CD14-positive monocyte (primary cell): Measurements from ENCODE around the gene EXD3. TPM values are rescaled to one million over a fixed set of nuclear protein-coding genes. Genes with fewer than 3 reads are reported as not detected.

Source experiments
- DNase-seq, 3 donors: peaks; one replicate each; pipeline ENCODE4 v3.0.0-alpha.2; 2011 to 2022
- H2AFZ ChIP-seq: 2 replicates; pipeline ENCODE4 v1.6.0; 2012; ENCODE audit warnings: mild to moderate bottlenecking, low read depth, low read length, inconsistent platforms; ENCODE audit not compliant: insufficient read depth, poor library complexity, severe bottlenecking
- H3K27ac ChIP-seq, 2 donors: 1 replicate in 1 of 2; 2 replicates in 1 of 2; pipeline ENCODE4 v1.5.1; 2012 to 2013; ENCODE audit warnings: low read length in 2 of 2, control low read depth in 1 of 2, inconsistent platforms in 1 of 2, low read depth in 1 of 2, mild to moderate bottlenecking in 1 of 2
- H3K27me3 ChIP-seq, 2 donors: one replicate each; pipeline versions ENCODE4 v1.6.0 to v1.6.1; 2011 to 2013; ENCODE audit warnings: low read length in 2 of 2; ENCODE audit not compliant: control insufficient read depth in 2 of 2, insufficient read depth in 2 of 2
- H3K36me3 ChIP-seq, 2 donors: replicated peaks in 1 of 2; 1 replicate in 1 of 2; 2 replicates in 1 of 2; pipeline versions ENCODE4 v1.5.1 to v1.6.1; 2012 to 2013; ENCODE audit warnings: low read length in 2 of 2, control low read depth in 1 of 2, inconsistent platforms in 1 of 2, mild to moderate bottlenecking in 1 of 2; ENCODE audit not compliant: insufficient read depth in 2 of 2, control insufficient read depth in 1 of 2
- H3K4me1 ChIP-seq, 2 donors: 1 replicate in 1 of 2; 2 replicates in 1 of 2; pipeline versions ENCODE4 v1.5.1 to v1.6.1; 2012 to 2013; ENCODE audit warnings: low read length in 2 of 2, control low read depth in 1 of 2, inconsistent platforms in 1 of 2, mild to moderate bottlenecking in 1 of 2, moderate library complexity in 1 of 2; ENCODE audit not compliant: insufficient read depth in 2 of 2, control insufficient read depth in 1 of 2
- H3K4me2 ChIP-seq: replicated peaks from 2 replicates; pipeline ENCODE3; 2012; ENCODE audit warnings: low read length, moderate library complexity, mild to moderate bottlenecking; ENCODE audit not compliant: poor library complexity, severe bottlenecking; ENCODE audit errors: extremely low read depth
- H3K4me3 ChIP-seq, 3 experiments: fragments of 200-600 bp in 1 of 3; sonication (generic) in 1 of 3; replicated peaks in 1 of 3; 1 replicate in 2 of 3; 2 replicates in 1 of 3; pipeline ENCODE4 v1.5.1; 2011 to 2013; ENCODE audit warnings: low read length in 3 of 3, mild to moderate bottlenecking in 3 of 3, control low read depth in 2 of 3, low read depth in 2 of 3, inconsistent platforms in 1 of 3, moderate library complexity in 1 of 3
- H3K79me2 ChIP-seq: 2 replicates; pipeline ENCODE4 v1.6.0; 2012; ENCODE audit warnings: mild to moderate bottlenecking, control low read depth, inconsistent platforms, low read length, moderate library complexity; ENCODE audit not compliant: insufficient read depth
- H3K9ac ChIP-seq: 2 replicates; pipeline ENCODE4 v1.6.0; 2017; ENCODE audit warnings: low read length, mild to moderate bottlenecking; ENCODE audit not compliant: insufficient read depth, poor library complexity, severe bottlenecking
- H3K9me3 ChIP-seq, 2 donors: replicated peaks in 1 of 2; 1 replicate in 1 of 2; 2 replicates in 1 of 2; pipeline versions ENCODE4 v1.5.1 to v1.6.1; 2012 to 2013; ENCODE audit warnings: low read length in 2 of 2, control low read depth in 1 of 2; ENCODE audit not compliant: control insufficient read depth in 1 of 2, insufficient read depth in 1 of 2
- H4K20me1 ChIP-seq: 2 replicates; pipeline ENCODE4 v1.6.0; 2012; ENCODE audit warnings: mild to moderate bottlenecking, low read length, control low read depth, moderate library complexity; ENCODE audit not compliant: insufficient read depth
- H3K27ac Mint-ChIP-seq, 7 donors: one replicate each; pipeline ENCODE4 v1.8.0; 2020; ENCODE audit warnings: mild to moderate bottlenecking in 7 of 7, mixed read lengths in 7 of 7, moderate library complexity in 6 of 7, inconsistent platforms in 2 of 7
- H3K27me3 Mint-ChIP-seq, 3 donors: one replicate each; pipeline ENCODE4 v1.8.0; 2021 to 2022; ENCODE audit warnings: low read depth in 3 of 3, mild to moderate bottlenecking in 3 of 3, mixed read lengths in 3 of 3, moderate library complexity in 3 of 3, inconsistent platforms in 1 of 3
- H3K36me3 Mint-ChIP-seq, 2 donors: one replicate each; pipeline ENCODE4 v1.8.0; 2020; ENCODE audit warnings: mixed read lengths in 2 of 2, inconsistent platforms in 1 of 2, mild to moderate bottlenecking in 1 of 2
- H3K4me1 Mint-ChIP-seq: one replicate; pipeline ENCODE4 v1.8.0; 2020; ENCODE audit warnings: mild to moderate bottlenecking, mixed read lengths
- H3K4me3 Mint-ChIP-seq, 2 donors: one replicate each; pipeline ENCODE4 v1.8.0; 2020; ENCODE audit warnings: mild to moderate bottlenecking in 2 of 2, mixed read lengths in 2 of 2, moderate library complexity in 1 of 2
- H3K9me3 Mint-ChIP-seq, 7 donors: one replicate each; pipeline ENCODE4 v1.8.0; 2020 to 2022; ENCODE audit warnings: mixed read lengths in 7 of 7, mild to moderate bottlenecking in 6 of 7, moderate library complexity in 6 of 7, inconsistent platforms in 2 of 7
- WGBS: methylation state at CpG from one replicate; pipeline ENCODE4 v1.1.5; 2013; ENCODE audit warnings: missing lambda C conversion rate; ENCODE audit not compliant: insufficient coverage; 5-methylcytosine and 5-hydroxymethylcytosine counted together
- intact Hi-C, 2 donors: fragments of 100-400 bp; cut with micrococcal nuclease; formaldehyde crosslinking; loops; one replicate each; pipeline versions ENCODE4 v1.15.0 to v1.15.1; 2023
- polyA plus RNA-seq, 3 donors: library from polyadenylated mRNA; depleted of rRNA in 1 of 3; unstranded in 2 of 3; stranded (reverse) in 1 of 3; fragments of 300-500 nt in 2 of 3; fragments of >200 nt in 1 of 3; fragmentation: Illumina TruSeq in 2 of 3; gene quantifications; 1 replicate in 2 of 3; 2 replicates in 1 of 3; pipeline ENCODE4 v1.2.3, GENCODE V29; 2012 to 2021
- TF ChIP-seq, protein P1 (sequence below): fragments of 200-600 bp; IDR thresholded peaks from one replicate; pipeline ENCODE4 v1.8.0; 2022; ENCODE audit warnings: antibody characterized with exemption, mild to moderate bottlenecking

Gene EXD3
- polyA plus RNA-seq, 3 donors, result 2.0 to 10.8 (median 3.0) TPM

DNA sequence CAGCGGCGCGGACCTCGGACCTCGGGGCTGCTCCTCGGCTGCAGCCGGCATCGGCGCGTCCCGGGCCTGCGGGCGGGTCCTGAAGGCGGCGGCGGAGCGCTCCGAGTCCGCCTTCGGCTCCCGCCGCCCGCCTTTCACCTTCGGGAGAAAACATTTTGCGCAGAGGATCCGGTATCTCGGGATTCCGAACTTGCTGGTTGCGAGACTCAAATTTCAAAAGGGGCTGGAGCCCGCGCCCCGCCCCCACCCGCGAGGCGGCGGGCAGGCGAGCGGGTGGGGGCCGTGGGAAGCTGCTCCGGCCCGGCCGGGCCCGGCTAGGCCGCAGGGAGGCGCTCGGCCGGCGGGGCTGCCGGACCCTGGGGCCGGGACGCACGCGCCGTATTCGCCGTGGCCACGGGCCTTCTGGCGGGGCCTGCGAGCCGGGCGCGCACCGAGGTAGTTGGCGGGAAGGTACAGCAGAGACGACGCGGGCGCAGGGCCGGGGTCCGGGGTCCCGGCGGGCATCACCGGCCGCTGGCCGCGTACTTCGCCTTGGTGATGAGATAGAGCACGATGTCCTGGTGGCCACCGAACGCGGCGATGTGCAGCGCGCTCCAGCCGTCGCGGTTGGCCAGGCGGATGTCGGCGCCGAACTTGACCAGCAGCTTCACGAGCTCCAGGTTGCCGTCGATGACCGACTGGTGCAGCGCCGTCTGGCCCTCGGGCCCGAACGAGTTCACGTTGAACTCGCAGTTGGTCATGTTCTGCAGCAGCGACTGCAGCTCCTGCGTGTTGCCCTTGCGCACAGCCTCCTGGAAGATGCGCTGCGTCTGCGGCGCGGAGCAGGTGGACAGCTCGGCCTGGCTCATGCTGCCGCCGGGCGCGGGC is 121.6 kb downstream of the EXD3 start:
- H3K4me1 ChIP-seq, result peaks cover 23 to 37% of the 10 kb centered on the region in 2 donors
- peaks cover 67 to 89% (median 73%) of the 10 kb centered on the region in 3 donors for H3K27me3 Mint-ChIP-seq
- peak overlapping the region in 1 of 7 donors; percentile 60 for H3K27ac Mint-ChIP-seq
- TF ChIP-seq, protein P1, sequence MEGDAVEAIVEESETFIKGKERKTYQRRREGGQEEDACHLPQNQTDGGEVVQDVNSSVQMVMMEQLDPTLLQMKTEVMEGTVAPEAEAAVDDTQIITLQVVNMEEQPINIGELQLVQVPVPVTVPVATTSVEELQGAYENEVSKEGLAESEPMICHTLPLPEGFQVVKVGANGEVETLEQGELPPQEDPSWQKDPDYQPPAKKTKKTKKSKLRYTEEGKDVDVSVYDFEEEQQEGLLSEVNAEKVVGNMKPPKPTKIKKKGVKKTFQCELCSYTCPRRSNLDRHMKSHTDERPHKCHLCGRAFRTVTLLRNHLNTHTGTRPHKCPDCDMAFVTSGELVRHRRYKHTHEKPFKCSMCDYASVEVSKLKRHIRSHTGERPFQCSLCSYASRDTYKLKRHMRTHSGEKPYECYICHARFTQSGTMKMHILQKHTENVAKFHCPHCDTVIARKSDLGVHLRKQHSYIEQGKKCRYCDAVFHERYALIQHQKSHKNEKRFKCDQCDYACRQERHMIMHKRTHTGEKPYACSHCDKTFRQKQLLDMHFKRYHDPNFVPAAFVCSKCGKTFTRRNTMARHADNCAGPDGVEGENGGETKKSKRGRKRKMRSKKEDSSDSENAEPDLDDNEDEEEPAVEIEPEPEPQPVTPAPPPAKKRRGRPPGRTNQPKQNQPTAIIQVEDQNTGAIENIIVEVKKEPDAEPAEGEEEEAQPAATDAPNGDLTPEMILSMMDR, result peak; percentile 22
- peak overlapping the region; percentile 70 for H2AFZ ChIP-seq
- peak overlapping the region; percentile 7 to 69 (median 23) for H3K4me3 ChIP-seq
- H3K9ac ChIP-seq, result peak overlapping the region; percentile 32
- intact Hi-C loops, result no loop called here
- H3K4me2 ChIP-seq, result peak overlapping the region; percentile 74
- peaks cover 0 to 16% (median 9%) of the 10 kb centered on the region in 7 donors for H3K9me3 Mint-ChIP-seq
- peaks cover 0 to 9% of the 10 kb centered on the region in 2 donors for H3K9me3 ChIP-seq
- H4K20me1 ChIP-seq, result no peaks in the 10 kb centered on the region
- H3K4me1 Mint-ChIP-seq, result peaks cover 21% of the 10 kb centered on the region
- no peaks in the 10 kb centered on the region for H3K36me3 ChIP-seq
- peaks cover 39 to 85% of the 10 kb centered on the region in 2 donors for H3K27me3 ChIP-seq
- no peaks in the 10 kb centered on the region for H3K79me2 ChIP-seq
- WGBS, result under 1% methylated on average over 115 of the region's 115 CpGs
- DNase-seq, result peak in 1 of 3 donors; percentile 29
- no peak overlapping the region for H3K27ac ChIP-seq
- H3K4me3 Mint-ChIP-seq, result peak overlapping the region; percentile 74 to 91
- peaks cover 3 to 9% of the 10 kb centered on the region in 2 donors for H3K36me3 Mint-ChIP-seq

DNA sequence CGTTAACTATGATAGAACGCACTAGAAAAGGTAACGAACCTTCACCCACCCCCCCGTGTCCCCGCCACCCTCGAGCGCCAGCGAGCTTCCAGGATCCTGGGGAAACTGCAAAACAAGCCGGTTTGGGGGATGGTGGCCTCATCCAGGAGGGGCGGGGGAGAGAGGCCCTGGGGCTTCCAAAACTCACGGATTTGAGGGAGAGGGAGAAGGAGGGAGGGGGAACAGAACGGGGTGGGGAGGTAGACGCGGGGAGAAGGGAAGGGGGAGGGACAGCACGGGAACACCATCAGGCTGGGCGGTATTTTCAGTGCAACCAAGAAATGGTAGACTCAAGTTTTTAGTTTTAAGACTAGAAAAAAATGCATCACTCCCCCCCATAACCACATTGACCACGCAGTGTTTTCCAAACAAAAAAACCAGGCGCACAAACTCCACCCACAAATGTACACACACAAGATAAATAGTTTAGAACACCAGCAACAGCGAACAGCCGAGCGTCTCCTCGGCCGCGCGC is 122.3 kb downstream of the EXD3 start:
- no peaks in the 10 kb centered on the region for H3K36me3 ChIP-seq
- H4K20me1 ChIP-seq, result no peaks in the 10 kb centered on the region
- H2AFZ ChIP-seq, result peak overlapping the region; percentile 21
- H3K27me3 ChIP-seq, result peaks cover 36 to 82% of the 10 kb centered on the region in 2 donors
- H3K36me3 Mint-ChIP-seq, result peaks cover 3 to 9% of the 10 kb centered on the region in 2 donors
- peak overlapping the region; percentile 74 to 91 for H3K4me3 Mint-ChIP-seq
- H3K4me3 ChIP-seq, result peak overlapping the region in 1 of 3 experiments; percentile 69
- peak overlapping the region; percentile 32 for H3K9ac ChIP-seq
- WGBS, result 6% methylated on average over 18 of the region's 25 CpGs
- no peak overlapping the region for H3K27ac ChIP-seq
- intact Hi-C loops, result no loop called here
- no peak for DNase-seq
- H3K27ac Mint-ChIP-seq, result no peak overlapping the region
- peaks cover 16 to 30% of the 10 kb centered on the region in 2 donors for H3K4me1 ChIP-seq
- peak overlapping the region; percentile 74 for H3K4me2 ChIP-seq
- peaks cover 21% of the 10 kb centered on the region for H3K4me1 Mint-ChIP-seq
- TF ChIP-seq, protein P1, result no peak
- peaks cover 66 to 88% (median 72%) of the 10 kb centered on the region in 3 donors for H3K27me3 Mint-ChIP-seq
- peaks cover 0 to 9% of the 10 kb centered on the region in 2 donors for H3K9me3 ChIP-seq
- H3K79me2 ChIP-seq, result no peaks in the 10 kb centered on the region
- peaks cover 0 to 16% (median 9%) of the 10 kb centered on the region in 7 donors for H3K9me3 Mint-ChIP-seq
